NCI-H1417 treated with DMSO at 0.1 percent for 48 hours (cell line): ENCODE measurements around the gene PRRX1.

ENCODE experiments used
- DNase-seq: peaks from one replicate; lab custom pipeline; 2025; lab: John Stamatoyannopoulos, UW

Gene PRRX1

DNA sequence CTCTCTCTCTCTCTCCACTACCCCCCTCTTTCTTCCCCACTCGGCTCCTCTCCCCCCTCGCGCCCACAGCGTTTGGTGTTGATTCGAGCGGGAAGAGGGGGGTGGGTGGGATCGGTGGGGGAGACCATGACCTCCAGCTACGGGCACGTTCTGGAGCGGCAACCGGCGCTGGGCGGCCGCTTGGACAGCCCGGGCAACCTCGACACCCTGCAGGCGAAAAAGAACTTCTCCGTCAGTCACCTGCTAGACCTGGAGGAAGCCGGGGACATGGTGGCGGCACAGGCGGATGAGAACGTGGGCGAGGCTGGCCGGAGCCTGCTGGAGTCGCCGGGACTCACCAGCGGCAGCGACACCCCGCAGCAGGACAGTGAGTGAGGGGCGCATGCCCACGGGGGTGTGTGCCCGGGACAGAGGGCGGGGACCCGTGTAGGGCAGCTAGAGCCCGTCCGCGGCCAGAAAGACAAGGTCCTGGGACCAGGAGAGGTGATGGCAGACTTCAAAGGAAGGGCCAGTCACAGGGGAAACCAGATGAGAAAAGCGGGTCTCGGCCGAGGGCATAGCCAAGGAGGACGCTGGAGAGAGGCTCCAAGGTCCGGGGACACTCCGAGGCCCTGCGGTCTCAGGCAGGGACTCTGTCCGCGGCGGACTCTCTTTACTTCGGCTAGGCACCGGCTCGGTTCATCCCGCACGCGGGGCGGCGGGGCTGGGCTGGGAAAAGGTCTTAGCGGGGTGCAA, at the start of gene PRRX1:
Gene PRRX1 (plus strand): TSS at position 39 of the 735 bp plus-strand sequence. CDS start 88 bp downstream, at position 127.
- DNase-seq, result no peak

GRCh38 chr1:170617591-170618330, 46.2 kb upstream of the PRRX1 start:
- no peak for DNase-seq

- DNase-seq, result no peak
Measured at GRCh38 chr1:170618421-170618820, 45.5 kb upstream of the PRRX1 start.

DNA sequence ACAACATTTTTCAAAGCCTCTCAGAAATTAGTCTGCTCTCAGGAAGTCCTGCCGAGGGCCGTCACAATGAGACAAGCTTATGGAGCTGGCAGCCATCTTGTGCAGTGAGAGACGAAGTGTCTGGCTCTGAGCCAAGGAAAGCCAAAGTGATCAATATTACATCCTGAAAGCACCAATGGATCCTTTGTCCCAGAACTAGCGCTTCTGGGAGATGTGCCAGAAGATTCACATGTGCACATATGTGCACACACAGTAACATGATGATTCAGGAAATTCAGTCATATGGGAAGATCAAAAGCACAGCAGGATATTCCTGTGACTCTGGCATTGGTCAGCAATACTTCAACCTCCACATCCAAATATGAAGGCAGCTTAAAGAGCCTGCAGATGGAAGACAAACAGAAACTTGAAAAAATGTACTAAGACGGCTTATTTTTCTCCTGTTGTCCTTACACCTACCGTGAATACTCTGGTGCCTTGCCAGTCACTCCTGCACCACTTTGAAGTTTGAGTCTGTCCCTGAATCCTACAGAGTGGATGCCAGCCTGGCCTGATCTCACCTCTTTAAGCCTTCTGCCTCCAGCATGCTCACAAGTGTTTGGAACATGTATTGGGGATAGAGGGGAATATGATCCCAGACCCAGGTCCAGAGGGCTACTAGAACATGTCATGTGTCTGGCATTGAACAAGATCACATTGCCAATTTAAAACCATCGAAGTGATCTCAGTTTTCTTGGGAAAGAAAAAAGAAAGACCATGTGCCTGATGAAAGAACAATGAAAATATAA, 44.5 kb upstream of the PRRX1 start:
- no peak for DNase-seq

DNA sequence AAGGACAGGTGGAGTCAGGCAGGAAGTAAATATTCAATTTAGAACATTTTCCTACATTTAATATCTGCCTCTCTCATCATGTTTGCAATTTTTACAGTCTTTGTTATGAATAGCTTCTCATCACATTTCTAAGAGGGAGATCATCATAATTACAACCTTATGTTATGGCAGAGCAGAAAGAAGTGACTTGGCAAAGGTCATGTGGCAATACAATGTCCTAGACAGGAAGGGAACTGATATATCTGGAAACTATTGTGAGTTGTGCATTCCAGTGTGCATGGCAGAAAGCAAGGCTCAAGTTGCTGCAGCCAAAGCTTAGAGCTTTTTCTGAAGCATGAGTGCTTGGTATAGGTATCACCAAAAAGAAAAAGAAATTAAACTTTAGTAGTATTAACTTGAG, 43.8 kb upstream of the PRRX1 start:
- DNase-seq, result no peak

GRCh38 chr1:170623171-170623570, 40.8 kb upstream of the PRRX1 start:
- DNase-seq, result no peak

DNA sequence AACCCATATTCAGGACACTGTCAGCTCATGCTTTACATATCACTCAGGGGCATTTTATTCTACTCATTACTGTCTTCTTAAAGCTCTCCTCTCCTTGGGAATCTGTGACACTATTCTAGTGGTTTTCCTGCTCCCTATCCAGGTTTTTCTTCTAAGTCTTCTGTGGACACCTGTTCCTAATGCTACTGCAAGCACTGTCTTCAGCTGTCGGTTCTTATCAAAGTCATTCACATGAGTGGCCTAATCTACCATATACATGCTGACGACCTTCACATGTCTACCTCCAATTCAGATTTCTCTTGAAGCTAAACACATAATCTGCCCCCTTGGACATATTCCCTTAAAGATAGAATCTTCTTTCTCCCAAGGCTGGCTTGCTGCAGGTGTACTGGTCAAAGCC, 39.8 kb upstream of the PRRX1 start:
- DNase-seq, result no peak

- DNase-seq, result no peak
Measured at GRCh38 chr1:170630977-170631376, 33.0 kb upstream of the PRRX1 start.

DNA sequence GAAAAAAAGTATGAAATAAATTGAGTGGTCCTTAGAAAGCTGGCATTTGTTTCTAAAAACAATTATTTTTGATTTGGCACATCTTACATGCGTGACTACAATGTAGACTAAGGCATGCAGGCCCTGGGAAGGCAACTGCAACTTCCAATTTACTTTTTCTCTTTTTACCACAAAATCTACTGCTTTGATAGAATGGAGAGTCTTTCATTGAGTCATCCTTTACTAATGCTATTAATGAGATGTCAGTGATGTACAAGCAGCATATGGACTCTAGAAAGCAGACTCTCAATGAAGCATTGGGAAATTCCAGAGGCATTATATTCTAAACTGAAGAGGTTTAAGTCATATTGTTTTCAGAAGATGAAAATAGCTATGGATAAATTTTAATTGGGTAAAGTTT, 29.6 kb upstream of the PRRX1 start:
- DNase-seq, result no peak

DNA sequence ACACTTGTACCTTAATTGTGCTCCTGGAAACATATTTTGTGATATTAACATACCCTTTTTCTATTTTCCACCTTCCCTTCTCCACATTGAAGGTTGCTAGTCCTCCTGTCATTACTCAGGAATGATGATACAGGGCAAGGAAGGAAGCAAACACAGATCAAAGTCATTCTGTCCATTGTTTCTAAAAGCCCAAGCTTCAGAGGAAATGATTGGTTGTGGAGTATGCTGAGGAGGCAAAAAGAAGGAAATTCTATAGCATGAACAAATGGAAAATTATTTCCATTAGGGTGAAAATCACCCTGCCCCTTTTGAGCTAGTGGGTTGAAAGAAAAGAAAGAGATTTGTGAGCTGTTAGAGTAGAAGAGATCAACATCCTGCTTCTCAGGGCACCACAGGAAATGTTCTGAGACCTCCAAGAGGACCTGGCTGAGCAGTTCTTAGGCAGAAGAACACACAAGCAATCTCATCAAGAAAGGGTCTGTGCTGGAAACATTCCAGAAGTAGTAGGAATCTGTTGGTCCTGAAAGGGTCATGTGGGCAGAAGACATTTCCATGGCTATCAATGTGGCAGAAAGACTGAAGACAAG, 29.0 kb upstream of the PRRX1 start:
- DNase-seq, result no peak

DNA sequence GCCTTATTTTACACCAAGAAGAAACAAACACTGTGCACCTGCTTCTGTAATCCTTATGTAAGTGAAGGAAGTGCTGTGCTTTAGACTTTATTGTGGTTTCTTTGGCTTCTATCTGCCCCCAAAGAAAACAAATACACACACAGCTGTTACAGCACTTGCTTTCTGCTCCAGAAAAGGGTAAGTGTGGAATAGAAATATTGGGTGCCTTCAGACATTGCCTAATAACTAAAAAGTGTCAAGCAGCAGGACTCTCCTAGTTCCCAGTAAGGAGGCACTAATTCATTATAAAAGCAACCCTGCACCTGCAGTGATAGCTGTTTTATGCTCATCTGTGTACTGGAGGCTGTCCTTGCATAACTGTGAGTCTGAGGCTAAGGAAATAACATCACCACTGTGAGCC, 23.4 kb upstream of the PRRX1 start:
- DNase-seq, result no peak

DNA sequence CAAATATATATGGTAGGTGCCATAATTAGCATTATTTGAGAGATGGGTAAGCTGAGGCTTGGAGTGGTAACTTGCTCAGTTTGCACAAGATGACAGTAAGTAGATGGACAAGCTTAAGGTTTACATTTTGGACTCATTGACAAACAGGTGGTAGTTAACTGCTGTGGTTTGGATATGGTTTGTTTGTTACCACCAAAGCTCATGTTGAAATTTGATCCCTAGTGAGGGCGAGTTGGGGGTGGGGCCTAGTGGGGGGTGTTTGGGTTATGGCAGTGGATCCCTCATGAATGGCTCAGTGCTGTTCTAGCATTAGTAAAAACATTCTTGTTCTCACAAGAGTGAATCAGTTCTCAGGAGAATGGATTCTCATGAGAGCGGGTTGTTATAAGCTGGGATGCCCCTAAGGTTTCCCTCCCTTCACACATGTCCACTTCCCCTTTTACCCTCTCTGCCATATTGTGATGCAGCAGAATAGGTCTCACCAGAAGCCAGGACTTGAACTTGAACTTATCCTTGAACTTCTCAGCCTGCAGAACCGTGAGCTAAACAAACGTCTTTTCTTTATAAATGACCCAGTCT, 6.6 kb upstream of the PRRX1 start:
- no peak for DNase-seq

- DNase-seq, result no peak
Measured at GRCh38 chr1:170659399-170660035, 4.4 kb upstream of the PRRX1 start.

DNA sequence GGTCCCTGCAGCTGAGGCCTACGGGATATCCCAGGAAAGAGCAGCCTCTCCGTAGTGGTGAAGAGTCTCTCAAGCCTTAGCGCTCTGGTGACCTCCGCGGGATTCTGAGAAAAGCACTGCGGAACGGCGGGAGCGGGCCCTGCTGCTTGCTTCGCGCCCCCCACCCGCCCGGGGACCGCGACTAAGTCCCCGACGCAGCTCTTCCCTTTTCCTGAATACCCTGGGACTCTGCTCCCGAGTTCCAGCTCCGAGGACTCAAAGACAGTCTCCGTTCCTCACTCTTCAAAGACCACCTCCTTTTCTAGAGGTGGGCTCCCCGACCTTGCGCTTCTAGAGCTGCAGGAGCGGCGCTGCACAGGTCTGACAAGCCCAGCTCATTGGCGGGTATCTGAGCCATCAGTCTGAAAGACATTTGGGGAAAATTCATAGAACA, 3.6 kb upstream of the PRRX1 start:
- DNase-seq, result no peak

DNA sequence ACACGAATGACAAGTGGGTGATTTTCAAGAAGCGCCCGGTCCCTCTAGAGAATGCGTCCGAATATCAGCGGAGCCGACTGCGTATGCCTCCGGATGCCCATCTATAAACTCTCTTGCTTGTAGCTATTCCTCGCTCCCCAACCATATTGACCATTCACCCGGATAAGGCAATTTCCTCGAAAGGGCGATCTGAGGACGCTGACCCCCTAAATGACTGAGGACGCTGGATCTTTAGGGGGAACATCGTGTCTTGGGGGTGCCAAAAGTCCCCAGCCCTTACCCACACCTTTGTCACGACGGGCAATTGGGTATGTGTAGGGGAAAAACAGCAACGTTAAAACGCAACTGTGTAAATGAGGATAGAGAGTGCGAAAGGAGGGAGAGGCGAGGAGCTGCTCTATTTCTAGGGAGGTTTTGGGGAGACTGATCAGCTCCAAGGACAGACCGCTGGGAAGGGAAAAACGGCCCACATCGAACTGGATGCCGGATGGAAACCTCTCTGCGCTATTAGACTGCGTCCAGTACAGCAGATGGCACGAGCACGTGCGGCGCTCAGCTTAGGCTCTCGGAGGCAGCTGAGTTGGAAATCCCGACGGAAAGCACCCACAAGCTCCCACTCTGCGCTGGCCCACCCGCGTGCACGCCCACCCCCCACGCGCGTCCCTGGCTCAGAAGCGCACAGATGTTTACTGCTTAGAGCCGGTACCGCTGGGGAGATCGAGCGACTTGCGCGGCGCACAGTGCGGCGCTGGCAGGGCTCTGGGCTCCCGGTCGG, 2.9 kb upstream of the PRRX1 start:
- no peak for DNase-seq

DNA sequence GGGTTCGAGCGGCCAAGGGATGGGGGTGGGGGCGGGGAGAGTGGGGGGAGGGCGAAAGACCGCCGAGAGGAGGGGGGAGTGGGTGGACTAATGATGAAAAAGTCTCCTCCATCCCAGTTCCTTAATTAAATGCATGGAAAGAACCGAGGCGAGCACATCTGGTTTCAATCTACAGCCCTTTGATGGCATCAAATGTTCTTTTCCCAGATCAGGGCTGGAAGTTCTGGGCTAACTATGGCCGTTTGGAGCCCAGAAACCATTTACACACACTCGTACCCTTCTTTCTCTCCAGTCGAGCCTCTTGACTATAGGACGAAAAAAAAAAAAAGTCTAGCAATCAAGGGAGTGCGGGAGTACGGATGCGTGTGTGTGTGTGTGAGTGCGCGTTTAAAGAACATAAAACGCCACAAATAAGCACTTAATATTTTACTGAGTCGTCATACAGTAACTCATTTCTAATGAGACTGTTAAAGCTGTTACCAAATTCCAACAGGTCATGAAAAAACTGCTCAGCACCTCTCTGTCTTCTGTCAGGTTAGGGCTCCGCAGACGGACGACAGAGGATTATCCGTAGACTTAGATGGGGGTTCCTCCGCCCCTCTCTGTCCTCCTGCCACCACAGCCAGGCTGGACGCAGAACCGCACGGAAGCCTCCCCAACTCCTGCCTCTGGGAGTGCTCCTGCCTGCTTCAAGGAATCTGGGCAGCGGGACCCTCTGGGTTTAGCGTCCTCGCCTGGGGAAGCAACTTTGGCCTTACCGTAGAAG, 2.1 kb upstream of the PRRX1 start:
- no peak for DNase-seq

- DNase-seq, result no peak
Measured at GRCh38 chr1:170662561-170663403, 1.1 kb upstream of the PRRX1 start.

DNA sequence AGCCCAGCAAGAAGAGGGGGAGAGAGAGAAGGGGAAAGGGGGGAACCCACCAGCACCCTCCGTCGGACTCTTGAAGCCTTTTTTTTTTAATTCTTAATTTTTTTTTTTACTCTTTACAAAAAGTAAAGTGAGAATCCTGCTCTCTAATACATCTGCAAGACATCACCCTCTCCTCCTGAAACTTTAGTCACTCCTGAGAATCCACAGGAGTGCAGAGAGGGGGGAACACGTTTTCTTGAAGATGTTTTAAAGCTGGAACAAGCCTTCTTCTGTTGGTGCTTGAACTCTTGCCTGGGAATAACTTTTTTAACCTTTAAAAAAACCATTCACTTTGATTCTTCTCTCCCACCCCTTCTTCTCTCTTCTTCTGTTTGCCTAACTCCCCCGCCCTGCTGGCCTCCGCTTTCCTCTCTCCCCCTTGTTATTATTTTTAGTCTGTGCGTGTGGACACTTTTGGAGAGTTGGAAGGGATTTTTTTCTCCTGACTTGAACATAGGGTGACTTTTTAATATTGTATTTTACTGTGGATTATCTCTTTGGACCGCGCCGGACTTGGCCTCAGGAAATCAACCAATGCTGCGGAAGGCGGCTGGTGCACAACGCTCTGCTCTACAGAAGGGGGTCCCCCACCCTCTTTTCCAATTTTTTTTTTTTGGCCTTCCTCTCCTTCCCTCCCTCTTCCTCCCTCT, 383 bp upstream of the PRRX1 start:
- no peak for DNase-seq
